Astrocyte (in vitro differentiated cells and primary cell): ENCODE measurements around the gene EARS2. TPM values are rescaled to one million over a fixed set of nuclear protein-coding genes. Genes with fewer than 3 reads are reported as not detected.

Experiments used
- DNase-seq: peaks from one replicate; pipeline ENCODE4 v3.0.0-alpha.2; 2010; ENCODE audit warnings: low read depth
- FAIRE-seq: peaks from 2 replicates; lab custom pipeline; 2011; peaks lifted over from hg19 to GRCh38; lab: Jason Lieb, UNC
- H2AFZ ChIP-seq: 2 replicates; pipeline ENCODE4 v1.6.0; 2012; ENCODE audit warnings: low read depth, low read length, inconsistent platforms
- H3K27ac ChIP-seq: 2 replicates; pipeline ENCODE4 v1.5.1; 2011; ENCODE audit warnings: low read depth, low read length, inconsistent platforms
- H3K27me3 ChIP-seq: 2 replicates; pipeline ENCODE4 v1.6.0; 2011; ENCODE audit warnings: low read length, inconsistent platforms; ENCODE audit not compliant: insufficient read depth
- H3K36me3 ChIP-seq: 2 replicates; pipeline ENCODE4 v1.5.1; 2011; ENCODE audit warnings: low read length, inconsistent platforms; ENCODE audit not compliant: insufficient read depth
- H3K4me1 ChIP-seq: 2 replicates; pipeline ENCODE4 v1.5.1; 2011; ENCODE audit warnings: low read length, inconsistent platforms; ENCODE audit not compliant: insufficient read depth
- H3K4me2 ChIP-seq: 2 replicates; pipeline ENCODE4 v1.6.0; 2012; ENCODE audit warnings: low read length, inconsistent platforms
- H3K4me3 ChIP-seq: 2 replicates; pipeline ENCODE4 v1.5.1; 2011; ENCODE audit warnings: low read depth, mild to moderate bottlenecking, low read length, inconsistent platforms; ENCODE audit not compliant: insufficient read depth
- H3K79me2 ChIP-seq: 2 replicates; pipeline ENCODE4 v1.6.0; 2012; ENCODE audit warnings: mild to moderate bottlenecking, low read length, inconsistent platforms; ENCODE audit not compliant: insufficient read depth
- H3K9ac ChIP-seq: 2 replicates; pipeline ENCODE4 v1.6.0; 2012; ENCODE audit warnings: mild to moderate bottlenecking, low read length, inconsistent platforms
- H3K9me3 ChIP-seq: 2 replicates; pipeline ENCODE4 v1.5.1; 2012; ENCODE audit warnings: low read depth, mild to moderate bottlenecking, low read length, inconsistent platforms; ENCODE audit not compliant: insufficient read depth
- H4K20me1 ChIP-seq: 2 replicates; pipeline ENCODE4 v1.6.0; 2012; ENCODE audit warnings: low read length, inconsistent platforms; ENCODE audit not compliant: insufficient read depth
- H3K27ac Mint-ChIP-seq: one replicate; pipeline ENCODE4 v1.8.0; 2021; ENCODE audit warnings: mild to moderate bottlenecking, mixed read lengths; ENCODE audit not compliant: unreplicated experiment
- H3K27me3 Mint-ChIP-seq: one replicate; pipeline ENCODE4 v1.8.0; 2021; ENCODE audit warnings: low read depth, mixed read lengths; ENCODE audit not compliant: unreplicated experiment
- H3K36me3 Mint-ChIP-seq: one replicate; pipeline ENCODE4 v1.8.0; 2021; ENCODE audit warnings: low read depth, mixed read lengths; ENCODE audit not compliant: unreplicated experiment
- H3K4me1 Mint-ChIP-seq: one replicate; pipeline ENCODE4 v1.8.0; 2021; ENCODE audit warnings: low read depth, mixed read lengths; ENCODE audit not compliant: unreplicated experiment
- H3K4me3 Mint-ChIP-seq: one replicate; pipeline ENCODE4 v1.8.0; 2021; ENCODE audit warnings: mild to moderate bottlenecking, moderate library complexity, mixed read lengths; ENCODE audit not compliant: unreplicated experiment
- H3K9me3 Mint-ChIP-seq: one replicate; pipeline ENCODE4 v1.8.0; 2021; ENCODE audit warnings: mild to moderate bottlenecking, mixed read lengths; ENCODE audit not compliant: unreplicated experiment
- EZH2 ChIP-seq: IDR thresholded peaks from 2 replicates; pipeline ENCODE4 v1.6.1; 2012; ENCODE audit warnings: mild to moderate bottlenecking, low read length, inconsistent platforms; ENCODE audit not compliant: insufficient read depth
- total RNA-seq: library from RNA; stranded (reverse); gene quantifications from 2 replicates; pipeline ENCODE4 v1.2.1, GENCODE V29; 2021
- TF ChIP-seq, protein P1 (sequence below): IDR thresholded peaks from 2 replicates; pipeline ENCODE4 v1.5.1; 2011; ENCODE audit warnings: low read depth, mild to moderate bottlenecking, inconsistent platforms, low read length, moderate library complexity; ENCODE audit not compliant: insufficient read depth

The EARS2 gene
- total RNA-seq, 1 donor from 2014 or later: 19.4 TPM

DNA sequence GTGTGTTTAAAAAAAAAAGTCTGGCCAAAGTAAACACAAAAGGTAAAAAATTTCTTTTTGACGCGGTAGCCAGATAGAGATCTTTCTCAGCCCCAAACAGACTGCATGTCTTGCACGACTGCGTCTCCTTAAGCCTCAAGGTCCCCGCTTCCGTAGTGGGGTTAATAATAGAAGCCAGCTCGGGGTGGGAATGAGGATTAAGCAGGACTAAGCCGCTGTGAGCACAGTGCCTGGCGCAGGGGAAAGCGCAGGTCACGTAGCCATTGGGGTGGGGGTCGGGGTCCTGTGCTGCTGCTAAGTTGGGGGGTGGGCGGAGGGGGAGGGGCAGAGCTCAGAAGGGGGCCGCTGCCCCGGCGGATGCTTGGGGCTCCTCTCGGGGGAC lies 47.4 kb downstream of the EARS2 start:
- Histone ChIP-seq H3K4me2 (peak overlapping the region; percentile 88), H3K4me3 (peak overlapping the region; percentile 69), H4K20me1 (peaks cover 48% of the 10 kb centered on the region), H3K36me3 (no peaks in the 10 kb centered on the region), H3K9me3 (no peaks in the 10 kb centered on the region), H3K4me1 (peaks cover 28% of the 10 kb centered on the region), H3K27me3 (no peaks in the 10 kb centered on the region), H2AFZ (no peak overlapping the region), H3K27ac (peak overlapping the region; percentile 60), H3K9ac (peak overlapping the region; percentile 83), H3K79me2 (peaks cover 40% of the 10 kb centered on the region)
- no peak for FAIRE-seq
- H3K36me3 Mint-ChIP-seq: peaks cover 11% of the 10 kb centered on the region
- H3K27ac Mint-ChIP-seq: no peak overlapping the region
- H3K4me1 Mint-ChIP-seq: peaks cover 27% of the 10 kb centered on the region
- peak; percentile 23 for DNase-seq
- peak overlapping the region; percentile 93 for H3K4me3 Mint-ChIP-seq
- TF ChIP-seq, protein P1, sequence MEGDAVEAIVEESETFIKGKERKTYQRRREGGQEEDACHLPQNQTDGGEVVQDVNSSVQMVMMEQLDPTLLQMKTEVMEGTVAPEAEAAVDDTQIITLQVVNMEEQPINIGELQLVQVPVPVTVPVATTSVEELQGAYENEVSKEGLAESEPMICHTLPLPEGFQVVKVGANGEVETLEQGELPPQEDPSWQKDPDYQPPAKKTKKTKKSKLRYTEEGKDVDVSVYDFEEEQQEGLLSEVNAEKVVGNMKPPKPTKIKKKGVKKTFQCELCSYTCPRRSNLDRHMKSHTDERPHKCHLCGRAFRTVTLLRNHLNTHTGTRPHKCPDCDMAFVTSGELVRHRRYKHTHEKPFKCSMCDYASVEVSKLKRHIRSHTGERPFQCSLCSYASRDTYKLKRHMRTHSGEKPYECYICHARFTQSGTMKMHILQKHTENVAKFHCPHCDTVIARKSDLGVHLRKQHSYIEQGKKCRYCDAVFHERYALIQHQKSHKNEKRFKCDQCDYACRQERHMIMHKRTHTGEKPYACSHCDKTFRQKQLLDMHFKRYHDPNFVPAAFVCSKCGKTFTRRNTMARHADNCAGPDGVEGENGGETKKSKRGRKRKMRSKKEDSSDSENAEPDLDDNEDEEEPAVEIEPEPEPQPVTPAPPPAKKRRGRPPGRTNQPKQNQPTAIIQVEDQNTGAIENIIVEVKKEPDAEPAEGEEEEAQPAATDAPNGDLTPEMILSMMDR: no peak
- TF ChIP-seq EZH2: no peak
- peaks cover 3% of the 10 kb centered on the region for H3K9me3 Mint-ChIP-seq
- H3K27me3 Mint-ChIP-seq: no peaks in the 10 kb centered on the region

GRCh38 chr16:23509441-23509754 lies 47.8 kb downstream of the EARS2 start:
- peaks cover 3% of the 10 kb centered on the region for H3K9me3 Mint-ChIP-seq
- Histone ChIP-seq H3K4me2 (peak overlapping the region; percentile 88), H3K9ac (peak overlapping the region; percentile 83), H3K79me2 (peaks cover 40% of the 10 kb centered on the region), H3K9me3 (no peaks in the 10 kb centered on the region), H3K4me3 (peak overlapping the region; percentile 69), H3K27ac (no peak overlapping the region), H3K27me3 (no peaks in the 10 kb centered on the region), H2AFZ (no peak overlapping the region), H3K36me3 (no peaks in the 10 kb centered on the region), H3K4me1 (peaks cover 32% of the 10 kb centered on the region), H4K20me1 (peaks cover 50% of the 10 kb centered on the region)
- H3K4me3 Mint-ChIP-seq: peak overlapping the region; percentile 93
- H3K4me1 Mint-ChIP-seq: peaks cover 31% of the 10 kb centered on the region
- FAIRE-seq (no peak), DNase-seq (no peak)
- H3K27me3 Mint-ChIP-seq: no peaks in the 10 kb centered on the region
- peak overlapping the region; percentile 88 for H3K27ac Mint-ChIP-seq
- peaks cover 9% of the 10 kb centered on the region for H3K36me3 Mint-ChIP-seq
- TF ChIP-seq EZH2: no peak
- TF ChIP-seq, protein P1: no peak

DNA sequence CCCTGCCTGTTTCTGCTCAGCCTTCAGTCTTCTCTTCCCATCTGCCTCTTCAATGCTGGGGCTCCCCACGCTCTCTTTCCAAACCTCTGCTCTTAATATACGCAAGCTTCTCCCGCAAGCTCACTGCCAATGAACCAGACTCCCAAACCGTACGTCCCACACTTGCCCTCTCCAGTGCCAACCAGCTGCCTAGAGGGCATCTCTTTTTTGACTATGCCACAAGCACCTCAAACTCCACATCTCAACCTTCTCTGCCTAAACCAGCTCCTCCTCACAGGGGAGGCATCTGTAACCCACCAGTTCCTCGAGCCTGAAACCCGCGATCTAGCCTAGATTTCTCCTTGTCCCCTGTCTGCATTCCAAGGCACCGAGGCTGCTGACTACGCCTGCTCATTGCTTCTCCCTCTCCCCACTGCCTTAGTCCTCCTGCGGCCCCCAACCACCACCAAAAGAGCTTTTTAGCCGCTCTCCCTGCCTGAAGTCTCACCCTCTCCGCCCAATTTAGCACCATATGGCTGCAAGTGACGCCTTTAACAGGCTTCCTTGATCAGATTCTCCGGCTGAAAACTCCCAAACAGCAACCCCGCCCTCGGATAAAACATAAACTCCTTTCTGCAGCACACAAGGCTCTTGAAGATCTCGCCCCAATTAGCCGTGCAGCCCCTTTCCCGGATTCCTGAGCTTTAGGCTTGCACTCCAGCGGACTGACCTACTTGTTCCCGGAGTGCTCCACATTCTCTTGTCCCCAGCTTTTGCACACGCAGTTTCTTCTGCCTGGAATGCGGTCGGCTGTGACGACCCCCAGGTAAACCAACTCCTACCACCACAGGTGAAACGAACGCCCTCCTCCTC lies 48.3 kb downstream of the EARS2 start:
- peaks cover 9% of the 10 kb centered on the region for H3K36me3 Mint-ChIP-seq
- H3K4me3 ChIP-seq: peak overlapping the region; percentile 69
- DNase-seq: peak; percentile 11
- H3K4me1 ChIP-seq: peaks cover 38% of the 10 kb centered on the region
- peak overlapping the region; percentile 88 for H3K27ac Mint-ChIP-seq
- H3K9ac ChIP-seq: peak overlapping the region; percentile 83
- TF ChIP-seq, protein P1: no peak
- no peak for TF ChIP-seq EZH2
- H2AFZ ChIP-seq: no peak overlapping the region
- no peaks in the 10 kb centered on the region for H3K9me3 ChIP-seq
- no peaks in the 10 kb centered on the region for H3K36me3 ChIP-seq
- peaks cover 36% of the 10 kb centered on the region for H3K4me1 Mint-ChIP-seq
- H4K20me1 ChIP-seq: peaks cover 56% of the 10 kb centered on the region
- peak overlapping the region; percentile 93 for H3K4me3 Mint-ChIP-seq
- H3K27me3 Mint-ChIP-seq: no peaks in the 10 kb centered on the region
- FAIRE-seq: no peak
- H3K4me2 ChIP-seq: peak overlapping the region; percentile 88
- H3K27me3 ChIP-seq: no peaks in the 10 kb centered on the region
- peaks cover 40% of the 10 kb centered on the region for H3K79me2 ChIP-seq
- H3K9me3 Mint-ChIP-seq: peaks cover 3% of the 10 kb centered on the region
- no peak overlapping the region for H3K27ac ChIP-seq
